ENCODE results near the gene FBXL13. TPM values are rescaled to one million over a fixed set of nuclear protein-coding genes. Genes with fewer than 3 reads are reported as not detected.
A peak's percentile ranks its signal among the peaks of the same experiment; 100 is the strongest.

The FBXL13 gene
- total and polyA plus RNA-seq, 2 experiments from 2014 or later, result 1.2 to 2.5 TPM

- no peaks in the 10 kb centered on the region for H3F3A ChIP-seq (replicated peaks; ENCODE audit: low read depth)
- Mint-ChIP-seq H3K36me3 (ENCODE audit: low read depth) (0 out of 3 replicates have a peak, but pooled peaks cover 3% of the 10 kb centered on the region), H3K4me3 (no peak overlapping the region), H3K9me3 (no peaks in the 10 kb centered on the region), H3K4me1 (peaks cover 20% of the 10 kb centered on the region), H3K27ac (no peak overlapping the region), H3K27me3 (ENCODE audit: insufficient read depth, low read depth, poor library complexity) (peaks cover 6% of the 10 kb centered on the region)
- no peaks in the 10 kb centered on the region for H3K79me2 ChIP-seq (replicated peaks; ENCODE audit: insufficient read depth)
- H3K4me3 ChIP-seq, result no peak overlapping the region
- H3K36me3 ChIP-seq (ENCODE audit: insufficient read depth), result no peaks in the 10 kb centered on the region
- H3K9me2 ChIP-seq (ENCODE audit: insufficient read depth), result no peaks in the 10 kb centered on the region
- H2AFZ ChIP-seq, result no peak overlapping the region
- H3K4me2 ChIP-seq, result peak overlapping the region; percentile 64
- DNase-seq (ENCODE audit: low spot score) (no peak), ATAC-seq (no peak)
- H3K27ac ChIP-seq (ENCODE audit: low read depth), result no peak overlapping the region
- no peaks in the 10 kb centered on the region for H3K27me3 ChIP-seq (ENCODE audit: insufficient read depth)
- no peaks in the 10 kb centered on the region for H4K20me1 ChIP-seq (replicated peaks; ENCODE audit: insufficient read depth)
- H3K4me1 ChIP-seq (ENCODE audit: insufficient read depth), result peaks cover 29% of the 10 kb centered on the region
- TF ChIP-seq EZH2 (IDR thresholded peaks at IDR 0.05; ENCODE audit: low read depth, unreplicated experiment) (no peak), NANOG (IDR thresholded peaks at IDR 0.05; ENCODE audit: borderline replicate concordance) (no peak), STAT1 (IDR thresholded peaks at IDR 0.05; ENCODE audit: unreplicated experiment) (no peak), ZNF331 (CRISPR knock-in tag; IDR thresholded peaks at IDR 0.05; ENCODE audit: low read depth) (no peak), JUNB (IDR thresholded peaks at IDR 0.05; ENCODE audit: unreplicated experiment) (no peak), POLR2AphosphoS5 (IDR thresholded peaks at IDR 0.05; ENCODE audit: low read depth) (no peak), ETS1 (IDR thresholded peaks at IDR 0.05) (no peak), CTCF (conservative IDR thresholded peaks at IDR 0.05; ENCODE audit: low read depth in 2 of 2) (no peak), CREB1 (CRISPR knock-in tag; IDR thresholded peaks at IDR 0.05; ENCODE audit: low read depth) (no peak), EZH2phosphoT487 (IDR thresholded peaks at IDR 0.05; ENCODE audit: unreplicated experiment) (no peak), REST (IDR thresholded peaks at IDR 0.05; ENCODE audit: unreplicated experiment) (no peak), ZNF462 (CRISPR knock-in tag; IDR thresholded peaks at IDR 0.05) (no peak)
Measured at GRCh38 chr7:102925976-102926782, 148.4 kb downstream of the FBXL13 start.

All from GM23338 (cell line).